Measurements from ENCODE around the gene ZNF200. TPM values are rescaled to one million over a fixed set of nuclear protein-coding genes. Genes with fewer than 3 reads are reported as not detected.

Gene ZNF200
- polyA plus RNA-seq, 1 donor (not counting 4 experiments of a cell fraction or from before 2014, with no cell fraction given), result 4.3 TPM

DNA sequence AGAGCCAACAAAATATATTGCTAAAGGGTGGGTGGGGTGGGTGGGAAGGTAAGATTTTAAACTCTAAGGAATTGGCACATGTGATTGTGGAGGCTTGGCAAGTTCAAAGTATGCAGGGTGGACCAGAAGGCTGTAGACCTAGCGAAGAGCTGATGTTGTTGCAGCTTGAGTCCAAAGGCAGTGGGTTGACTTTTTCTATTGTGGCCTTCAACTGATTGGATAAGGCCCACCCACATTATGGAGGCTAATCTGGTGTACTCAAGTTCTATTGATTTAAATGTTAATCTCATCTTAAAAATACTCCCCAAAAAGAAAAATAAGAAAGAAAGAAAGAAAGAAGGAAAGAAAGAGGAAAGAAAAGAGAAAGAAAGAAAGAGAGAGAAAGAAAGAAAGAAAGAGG is 22.4 kb downstream of the ZNF200 start:
- Histone ChIP-seq H3K79me2 (ENCODE audit: control insufficient read depth, insufficient read depth, low read length) (no peaks in the 10 kb centered on the region), H3K4me1 (ENCODE audit: control insufficient read depth, extremely low read depth, insufficient read depth, low read length) (no peaks in the 10 kb centered on the region), H3K27ac (ENCODE audit: control insufficient read depth, insufficient read depth, low read length) (no peak overlapping the region), H2AFZ (ENCODE audit: control insufficient read depth, low read length) (no peak overlapping the region), H3K4me2 (ENCODE audit: control insufficient read depth, extremely low read depth, insufficient read depth, low read depth, low read length) (no peak overlapping the region), H3K9me1 (ENCODE audit: control insufficient read depth, extremely low read depth, insufficient read depth, low read length) (no peaks in the 10 kb centered on the region), H3K9me3 (ENCODE audit: control insufficient read depth, low read depth, low read length) (peaks cover 2% of the 10 kb centered on the region), H4K20me1 (ENCODE audit: control insufficient read depth, extremely low read depth, insufficient read depth, low read length) (no peaks in the 10 kb centered on the region), H3K36me3 (ENCODE audit: control insufficient read depth in 2 of 2, extremely low read depth in 1 of 2, insufficient read depth in 2 of 2, low read length in 2 of 2) (no peaks in the 10 kb centered on the region), H3K4me3 (ENCODE audit: control insufficient read depth in 2 of 3, extremely low read depth in 1 of 3, insufficient read depth in 2 of 3, low read depth in 1 of 3, low read length in 3 of 3) (no peak overlapping the region), H3K27me3 (ENCODE audit: control insufficient read depth, extremely low read depth, insufficient read depth, low read length) (no peaks in the 10 kb centered on the region), H3K9ac (ENCODE audit: control insufficient read depth, extremely low read depth, insufficient read depth, low read length) (no peak overlapping the region)
- no peak for TF ChIP-seq EZH2 (IDR thresholded peaks at IDR 0.05; ENCODE audit: low read length)
- TF ChIP-seq, protein P1, sequence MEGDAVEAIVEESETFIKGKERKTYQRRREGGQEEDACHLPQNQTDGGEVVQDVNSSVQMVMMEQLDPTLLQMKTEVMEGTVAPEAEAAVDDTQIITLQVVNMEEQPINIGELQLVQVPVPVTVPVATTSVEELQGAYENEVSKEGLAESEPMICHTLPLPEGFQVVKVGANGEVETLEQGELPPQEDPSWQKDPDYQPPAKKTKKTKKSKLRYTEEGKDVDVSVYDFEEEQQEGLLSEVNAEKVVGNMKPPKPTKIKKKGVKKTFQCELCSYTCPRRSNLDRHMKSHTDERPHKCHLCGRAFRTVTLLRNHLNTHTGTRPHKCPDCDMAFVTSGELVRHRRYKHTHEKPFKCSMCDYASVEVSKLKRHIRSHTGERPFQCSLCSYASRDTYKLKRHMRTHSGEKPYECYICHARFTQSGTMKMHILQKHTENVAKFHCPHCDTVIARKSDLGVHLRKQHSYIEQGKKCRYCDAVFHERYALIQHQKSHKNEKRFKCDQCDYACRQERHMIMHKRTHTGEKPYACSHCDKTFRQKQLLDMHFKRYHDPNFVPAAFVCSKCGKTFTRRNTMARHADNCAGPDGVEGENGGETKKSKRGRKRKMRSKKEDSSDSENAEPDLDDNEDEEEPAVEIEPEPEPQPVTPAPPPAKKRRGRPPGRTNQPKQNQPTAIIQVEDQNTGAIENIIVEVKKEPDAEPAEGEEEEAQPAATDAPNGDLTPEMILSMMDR (optimal IDR thresholded peaks at IDR 0.05 in 1 of 3, IDR thresholded peaks at IDR 0.05 in 1 of 3, conservative IDR thresholded peaks at IDR 0.05 in 1 of 3; ENCODE audit: extremely low read depth in 1 of 3, insufficient read depth in 2 of 3, low read length in 3 of 3), result no peak
- DNase-seq (ENCODE audit: low read depth, low spot score) (no peak), FAIRE-seq (no peak)
- dilution Hi-C loops (cut with MboI; ENCODE audit: extremely low pct_ligation_motif_present, low sequenced_read_pairs), result no loop called here

DNA sequence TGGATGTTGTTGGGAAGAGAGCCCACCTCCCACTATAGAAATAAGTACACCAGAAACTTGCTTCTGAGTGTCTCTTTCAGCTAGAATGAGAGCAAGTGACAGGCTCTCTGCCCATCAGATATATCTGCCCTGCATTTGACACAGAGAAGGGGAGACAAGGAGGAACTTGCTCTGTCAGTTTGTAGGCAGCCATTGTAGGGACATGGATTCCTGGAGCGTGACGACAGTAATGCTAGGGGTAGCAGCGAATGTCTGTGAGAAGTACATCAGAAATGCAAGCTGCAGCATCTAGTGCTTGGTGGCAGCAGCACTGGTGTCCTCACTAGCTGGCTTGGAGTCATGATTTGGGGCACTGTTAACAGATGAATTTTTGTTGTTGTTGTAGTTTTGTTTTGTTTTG is 23.0 kb downstream of the ZNF200 start:
- Histone ChIP-seq H3K9ac (ENCODE audit: control insufficient read depth, extremely low read depth, insufficient read depth, low read length) (no peak overlapping the region), H2AFZ (ENCODE audit: control insufficient read depth, low read length) (no peak overlapping the region), H3K9me3 (ENCODE audit: control insufficient read depth, low read depth, low read length) (peaks cover 2% of the 10 kb centered on the region), H3K27ac (ENCODE audit: control insufficient read depth, insufficient read depth, low read length) (no peak overlapping the region), H4K20me1 (ENCODE audit: control insufficient read depth, extremely low read depth, insufficient read depth, low read length) (no peaks in the 10 kb centered on the region), H3K79me2 (ENCODE audit: control insufficient read depth, insufficient read depth, low read length) (no peaks in the 10 kb centered on the region), H3K9me1 (ENCODE audit: control insufficient read depth, extremely low read depth, insufficient read depth, low read length) (no peaks in the 10 kb centered on the region), H3K4me1 (ENCODE audit: control insufficient read depth, extremely low read depth, insufficient read depth, low read length) (no peaks in the 10 kb centered on the region), H3K36me3 (ENCODE audit: control insufficient read depth in 2 of 2, extremely low read depth in 1 of 2, insufficient read depth in 2 of 2, low read length in 2 of 2) (no peaks in the 10 kb centered on the region), H3K4me2 (ENCODE audit: control insufficient read depth, extremely low read depth, insufficient read depth, low read depth, low read length) (no peak overlapping the region), H3K4me3 (ENCODE audit: control insufficient read depth in 2 of 3, extremely low read depth in 1 of 3, insufficient read depth in 2 of 3, low read depth in 1 of 3, low read length in 3 of 3) (no peak overlapping the region), H3K27me3 (ENCODE audit: control insufficient read depth, extremely low read depth, insufficient read depth, low read length) (no peaks in the 10 kb centered on the region)
- TF ChIP-seq, protein P1 (optimal IDR thresholded peaks at IDR 0.05 in 1 of 3, IDR thresholded peaks at IDR 0.05 in 1 of 3, conservative IDR thresholded peaks at IDR 0.05 in 1 of 3; ENCODE audit: extremely low read depth in 1 of 3, insufficient read depth in 2 of 3, low read length in 3 of 3), result no peak
- no peak for TF ChIP-seq EZH2 (IDR thresholded peaks at IDR 0.05; ENCODE audit: low read length)
- FAIRE-seq (no peak), DNase-seq (ENCODE audit: low read depth, low spot score) (no peak)
- dilution Hi-C loops (cut with MboI; ENCODE audit: extremely low pct_ligation_motif_present, low sequenced_read_pairs), result no loop called here
